GOT3 (cell line): ENCODE results near the gene HEPN1.
A peak's percentile ranks its signal among the peaks of the same experiment; 100 is the strongest.

Source experiments
- DNase-seq: peaks from one replicate; lab custom pipeline; 2025; ENCODE audit warnings: mixed read lengths; lab: John Stamatoyannopoulos, UW

The HEPN1 gene

DNA sequence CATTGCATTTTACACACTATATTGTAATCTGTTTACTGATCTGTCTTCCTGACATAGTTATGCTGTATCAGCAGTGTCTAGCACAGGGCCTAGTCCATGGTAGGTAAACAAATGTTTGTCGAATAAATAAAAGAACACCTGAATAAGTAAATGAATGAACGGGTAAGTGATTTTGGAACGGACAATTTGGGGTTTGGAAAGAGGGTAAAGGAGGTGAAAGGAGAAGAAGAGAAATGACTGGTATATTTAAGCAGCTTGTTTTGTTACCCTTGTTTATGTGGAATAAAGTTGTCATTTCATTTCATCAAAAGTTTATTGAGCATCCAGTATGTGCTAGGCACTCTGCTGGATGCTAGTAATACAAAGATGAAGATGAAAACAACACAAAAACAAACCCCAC is at the start of gene HEPN1:
TSS of gene HEPN1 (plus strand) at position 301 of the 400 bp plus-strand sequence.
- DNase-seq: no peak

GRCh38 chr11:124869331-124869730 is 49.7 kb upstream of the HEPN1 start:
- no peak for DNase-seq

DNA sequence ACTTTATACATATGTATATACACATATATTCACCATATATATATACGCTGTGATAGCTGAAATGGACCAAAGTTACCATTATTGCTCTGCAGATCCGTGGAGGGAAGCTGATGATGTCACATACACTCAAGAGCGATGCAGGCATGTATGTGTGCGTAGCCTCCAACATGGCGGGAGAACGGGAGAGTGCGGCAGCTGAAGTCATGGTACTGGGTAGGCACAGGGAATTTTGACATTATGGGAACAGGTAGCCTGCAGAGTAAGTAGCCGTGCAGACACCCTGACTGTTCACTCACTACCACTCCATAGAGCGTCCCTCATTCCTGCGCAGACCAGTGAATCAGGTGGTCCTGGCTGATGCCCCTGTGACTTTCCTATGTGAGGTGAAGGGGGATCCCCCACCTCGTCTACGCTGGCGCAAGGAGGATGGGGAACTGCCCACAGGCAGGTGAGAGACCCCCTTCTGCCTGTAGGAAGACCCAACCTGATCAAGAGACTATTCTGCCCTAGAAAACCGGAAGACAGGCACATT is 49.1 kb upstream of the HEPN1 start:
- no peak for DNase-seq

DNA sequence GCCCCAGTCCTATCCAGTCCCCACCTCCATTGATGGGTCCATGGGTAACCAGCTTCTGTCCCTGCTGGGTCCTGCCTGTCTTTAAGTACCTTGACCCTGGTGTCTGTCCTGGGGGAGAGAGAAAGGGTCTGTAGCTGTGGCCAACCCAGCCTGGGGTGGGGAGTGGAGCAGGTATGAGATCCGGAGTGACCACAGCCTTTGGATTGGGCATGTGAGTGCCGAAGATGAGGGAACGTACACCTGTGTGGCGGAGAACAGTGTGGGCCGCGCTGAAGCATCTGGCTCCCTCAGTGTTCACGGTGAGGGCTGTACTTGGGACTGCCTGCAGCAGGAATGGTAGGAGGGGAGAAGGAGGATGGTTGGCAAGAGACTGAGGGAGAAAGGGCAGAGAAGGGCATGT is 48.6 kb upstream of the HEPN1 start:
- DNase-seq: no peak

DNA sequence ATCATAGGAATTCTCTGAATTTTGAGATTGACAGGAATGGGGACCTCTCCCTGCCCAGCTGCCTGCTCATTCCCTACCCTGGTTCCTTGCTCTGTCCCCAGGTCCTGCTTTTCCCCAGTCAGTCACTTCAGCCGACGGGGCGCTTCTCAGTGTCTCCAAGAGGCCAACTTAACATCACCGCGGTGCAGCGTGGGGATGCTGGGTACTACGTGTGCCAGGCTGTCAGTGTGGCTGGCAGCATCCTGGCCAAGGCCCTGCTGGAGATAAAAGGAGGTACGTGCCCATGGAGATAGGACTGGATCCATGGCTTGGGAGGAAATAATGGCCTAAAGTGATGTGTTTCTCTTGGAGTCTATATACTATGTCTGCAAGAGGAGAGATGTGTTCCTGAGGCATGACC is 46.8 kb upstream of the HEPN1 start:
- no peak for DNase-seq

- no peak for DNase-seq
Observed at GRCh38 chr11:124872741-124873140, 46.3 kb upstream of the HEPN1 start.

DNA sequence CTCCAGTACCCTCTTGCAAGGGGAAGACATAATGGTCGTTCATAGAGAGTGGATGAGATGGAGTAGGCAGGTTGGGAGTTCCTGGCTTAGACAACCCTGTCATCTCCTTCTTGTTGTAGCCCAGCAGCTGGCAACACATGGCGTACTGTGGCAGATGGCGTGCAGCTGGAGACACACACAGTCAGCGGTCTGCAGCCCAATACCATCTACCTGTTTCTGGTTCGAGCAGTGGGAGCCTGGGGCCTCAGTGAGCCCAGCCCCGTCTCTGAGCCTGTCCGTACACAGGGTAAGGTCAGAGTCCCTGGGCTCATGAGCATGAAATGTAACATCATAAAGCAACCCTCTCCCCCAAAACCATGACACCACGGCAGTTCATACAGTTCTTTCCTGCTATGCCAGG is 45.1 kb upstream of the HEPN1 start:
- no peak for DNase-seq

- DNase-seq: no peak
Observed at GRCh38 chr11:124874571-124875255, 44.3 kb upstream of the HEPN1 start.

GRCh38 chr11:124875401-124875800 is 43.6 kb upstream of the HEPN1 start:
- DNase-seq: no peak

GRCh38 chr11:124875943-124876817 is 42.9 kb upstream of the HEPN1 start:
- DNase-seq: peak; percentile 59

GRCh38 chr11:124876818-124877630 is 42.0 kb upstream of the HEPN1 start:
- no peak for DNase-seq

GRCh38 chr11:124877631-124877909 is 41.5 kb upstream of the HEPN1 start:
- DNase-seq: no peak

- no peak for DNase-seq
Observed at GRCh38 chr11:124877910-124878758, 40.9 kb upstream of the HEPN1 start.

- DNase-seq: no peak
Observed at GRCh38 chr11:124878759-124879492, 40.1 kb upstream of the HEPN1 start.

GRCh38 chr11:124879493-124880289 is 39.4 kb upstream of the HEPN1 start:
- DNase-seq: no peak

DNA sequence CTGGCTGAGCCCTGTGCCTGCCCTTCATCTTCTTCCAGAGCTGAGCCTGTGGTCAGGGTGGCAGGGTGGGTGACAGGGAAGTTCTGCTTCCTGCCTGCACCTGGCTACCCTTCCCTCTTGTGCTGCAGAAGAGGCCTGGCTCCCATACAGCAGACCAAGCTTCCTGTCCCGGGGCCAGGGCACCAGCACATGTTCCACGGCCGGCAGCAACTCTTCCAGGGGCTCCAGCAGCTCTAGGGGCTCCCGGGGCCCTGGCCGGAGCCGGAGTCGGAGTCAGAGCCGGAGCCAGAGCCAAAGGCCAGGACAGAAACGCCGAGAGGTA is 38.8 kb upstream of the HEPN1 start:
- no peak for DNase-seq

DNA sequence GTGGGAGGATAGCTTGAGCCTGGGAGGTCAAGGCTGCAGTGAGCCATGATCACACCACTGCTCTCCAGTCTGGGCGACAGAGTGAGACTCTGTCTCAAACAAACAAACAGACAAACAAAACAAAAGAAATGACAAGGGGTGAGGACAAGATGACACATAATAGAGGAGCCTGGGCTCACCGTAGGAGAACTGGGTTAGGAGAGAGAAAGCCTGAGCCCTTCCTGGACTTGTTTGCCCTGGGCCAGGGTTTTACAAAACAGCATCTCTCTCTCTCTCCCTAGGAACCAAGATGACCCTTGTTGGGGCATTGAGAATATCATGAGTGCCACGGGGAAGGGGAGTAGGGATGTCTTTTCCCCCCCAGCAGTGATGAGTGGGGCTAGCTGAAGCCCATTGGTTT is 38.1 kb upstream of the HEPN1 start:
- no peak for DNase-seq

DNA sequence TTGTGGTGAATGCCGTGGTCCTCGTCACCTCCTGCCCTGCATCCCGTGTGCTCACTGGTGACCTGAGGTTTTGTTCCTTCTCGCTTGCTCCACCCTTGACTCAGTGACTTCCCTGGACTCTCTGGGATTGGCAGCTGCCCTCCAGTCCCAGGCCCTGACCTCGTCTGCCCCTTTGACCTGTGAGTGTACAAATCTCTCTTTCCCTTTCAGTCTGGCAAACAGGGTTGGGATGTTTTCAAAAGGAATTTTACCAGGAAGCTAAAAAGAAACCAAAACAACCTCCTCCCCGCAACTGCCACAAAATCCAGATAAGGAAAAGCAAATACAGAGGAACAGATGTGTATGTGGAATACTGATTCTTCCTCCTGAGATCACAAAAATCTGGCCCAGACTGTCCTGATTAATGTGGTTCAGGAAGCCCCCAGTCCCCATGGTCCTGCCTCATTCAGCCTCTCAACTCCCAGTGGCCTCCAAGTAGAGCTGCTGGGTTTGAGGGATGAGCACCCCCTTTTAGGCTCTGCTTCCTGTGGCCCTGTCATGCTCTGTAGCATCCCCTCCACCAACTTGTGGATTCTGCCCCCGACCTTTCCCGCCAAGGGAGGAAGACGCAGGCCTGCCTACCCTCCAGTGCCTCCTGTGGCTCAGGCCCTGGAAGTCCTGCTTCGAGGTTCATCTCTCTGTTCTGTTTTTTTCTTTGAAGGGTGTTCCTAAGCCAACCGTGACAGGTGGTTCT is 36.5 kb upstream of the HEPN1 start:
- DNase-seq: no peak

DNA sequence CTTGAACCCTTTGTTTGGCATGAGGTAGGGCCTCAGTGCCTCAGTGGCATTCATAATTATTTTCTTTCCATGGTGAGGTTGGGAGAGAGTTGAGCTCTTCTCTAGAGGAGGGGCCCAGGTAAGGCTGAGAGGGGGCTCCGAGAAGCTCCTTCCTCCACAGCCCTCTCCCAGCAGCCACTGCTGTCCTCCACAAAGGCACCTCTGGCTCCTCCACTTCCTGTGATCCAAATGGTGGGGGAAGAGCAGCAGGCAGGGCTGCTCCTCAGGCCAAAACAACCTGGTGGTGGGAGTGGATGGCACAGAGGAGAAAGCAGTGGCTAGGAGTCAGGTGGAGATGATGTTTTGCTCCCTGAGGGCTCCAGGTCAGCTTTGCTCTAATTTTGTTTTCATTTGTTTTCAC is 34.7 kb upstream of the HEPN1 start:
- DNase-seq: no peak
